NCI-H226 (cell line): ENCODE measurements around the gene NRXN3.

Experiments
- DNase-seq: peaks from one replicate; pipeline ENCODE4 v3.0.0-alpha.2; 2015

The NRXN3 gene

DNA sequence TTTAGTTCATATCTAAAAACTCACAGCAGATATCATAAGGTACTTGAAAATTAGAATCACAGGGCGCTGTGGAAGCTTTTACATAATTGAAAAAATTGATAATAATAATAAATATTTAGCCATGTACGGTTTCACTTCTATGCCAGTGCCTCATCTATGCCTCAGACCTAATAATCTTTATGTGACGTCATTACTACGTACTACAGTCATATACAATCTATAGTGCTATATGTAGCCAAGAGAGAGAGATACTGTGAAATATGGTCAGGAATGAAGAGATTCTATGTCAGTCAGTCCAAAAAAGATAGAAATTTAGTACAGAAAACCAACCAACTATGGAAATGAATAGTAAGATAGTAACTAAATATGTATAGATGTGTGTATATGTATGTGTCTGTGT, 1010.5 kb downstream of the NRXN3 start:
- no peak for DNase-seq

DNA sequence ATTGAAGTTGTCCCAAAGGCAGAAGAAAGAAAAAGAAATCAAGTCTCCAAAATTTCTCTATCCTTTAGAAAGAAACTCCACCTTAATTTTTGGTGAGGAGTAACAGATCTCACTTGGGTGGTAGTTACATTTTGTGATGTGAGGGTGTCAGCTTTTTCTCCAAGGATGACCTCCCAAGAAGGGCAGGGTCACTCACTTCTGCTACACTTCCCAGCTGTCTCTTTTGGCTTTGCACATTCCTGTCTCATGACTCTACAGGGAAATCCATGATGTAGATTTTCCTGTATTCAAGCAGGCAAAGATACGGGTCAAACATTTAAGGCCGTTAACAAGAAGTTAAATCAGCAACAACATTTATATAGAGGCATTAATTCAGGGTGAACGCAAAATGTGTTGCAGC, 1016.4 kb downstream of the NRXN3 start:
- no peak for DNase-seq

GRCh38 chr14:79193689-79194477, 1023.7 kb downstream of the NRXN3 start:
- no peak for DNase-seq

- DNase-seq: no peak
These were observed 1026.0 kb downstream of the NRXN3 start for GRCh38 chr14:79196216-79196615.

GRCh38 chr14:79197516-79197915, 1027.3 kb downstream of the NRXN3 start:
- DNase-seq: no peak

DNA sequence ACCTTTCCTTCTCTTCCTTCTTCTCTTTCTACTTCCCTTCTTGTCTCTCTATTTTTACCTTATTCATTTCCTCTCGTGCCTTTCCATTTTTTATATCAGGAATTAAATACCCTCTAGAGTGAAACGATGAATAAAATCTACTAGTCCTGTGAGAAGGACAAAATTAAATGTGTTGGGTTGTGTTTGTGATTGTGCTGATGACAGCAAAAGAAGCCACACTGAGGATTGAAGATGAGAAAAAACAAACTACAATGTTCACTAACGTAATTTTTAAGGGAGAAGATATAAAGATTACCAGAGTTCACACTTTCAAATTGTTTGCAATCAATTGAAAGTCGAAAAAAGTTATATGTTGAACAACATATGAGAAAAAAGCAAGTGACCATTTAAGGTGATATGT, 1029.0 kb downstream of the NRXN3 start:
- DNase-seq: no peak

DNA sequence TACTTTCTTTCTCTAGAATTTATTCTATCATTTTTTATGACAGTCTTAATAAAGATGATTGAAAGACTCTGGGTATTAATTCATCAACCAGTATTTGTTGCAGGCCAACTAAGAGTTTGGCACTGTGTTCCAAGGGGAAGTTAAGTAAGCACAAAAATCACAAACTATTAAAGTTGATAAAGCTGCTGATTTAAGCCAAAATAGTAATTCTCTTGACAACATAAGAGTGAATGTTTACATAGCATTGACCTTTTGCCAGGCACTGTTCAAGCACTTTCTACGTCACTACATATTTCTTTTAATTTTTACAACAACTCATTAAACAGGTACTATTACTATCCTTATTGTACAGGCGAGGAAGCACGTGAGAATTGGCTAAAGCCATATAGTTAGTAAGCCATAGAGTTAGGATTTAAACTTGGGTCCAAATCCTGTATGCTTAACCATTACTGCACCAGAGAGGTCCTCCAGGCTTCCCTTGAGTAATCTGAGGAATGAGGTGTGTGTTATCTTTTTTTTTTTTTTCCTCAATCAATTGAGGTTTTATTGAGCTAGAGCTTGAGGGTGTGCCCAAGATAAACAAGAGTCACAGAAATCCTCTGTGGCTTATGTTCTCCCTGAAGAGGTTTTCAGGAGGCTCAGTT, 1031.5 kb downstream of the NRXN3 start:
- DNase-seq: no peak

DNA sequence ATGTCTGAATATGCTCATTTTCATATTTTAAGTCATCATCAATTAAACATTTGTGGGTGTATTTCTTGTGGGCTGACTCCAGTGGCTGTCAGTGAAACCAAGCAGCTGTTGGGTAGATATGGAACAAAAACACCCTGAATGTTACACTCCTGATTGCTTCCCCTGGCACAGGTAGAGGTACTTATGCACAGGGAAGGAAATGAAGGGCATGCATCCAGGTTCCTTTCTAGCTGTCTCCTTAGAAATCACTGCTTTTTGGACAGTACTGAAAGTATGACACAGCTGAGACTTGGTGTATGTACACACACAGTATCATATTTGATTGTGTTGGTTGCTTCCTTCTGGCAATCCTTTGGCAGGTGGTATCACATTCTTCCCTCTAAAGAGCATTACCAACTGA, 1034.4 kb downstream of the NRXN3 start:
- no peak for DNase-seq

DNA sequence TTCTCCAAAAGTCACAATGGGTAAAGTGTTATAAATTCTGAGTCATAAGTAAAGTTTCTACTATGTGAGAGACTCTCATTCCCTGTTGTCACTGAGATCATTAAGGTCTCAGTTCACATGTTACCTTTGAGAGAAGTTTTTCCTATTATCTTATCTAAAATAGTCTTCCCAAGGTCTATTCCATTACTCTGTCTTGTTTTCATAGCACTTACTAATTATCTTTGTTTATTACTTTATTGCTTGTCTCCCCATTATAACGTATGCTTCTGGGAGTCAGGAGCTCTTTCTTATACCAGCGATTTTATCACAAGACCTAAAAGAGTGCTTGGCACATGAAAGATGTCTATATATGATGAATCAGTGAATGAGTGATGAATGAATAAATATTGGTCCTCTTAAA, 1039.2 kb downstream of the NRXN3 start:
- no peak for DNase-seq

GRCh38 chr14:79225815-79226214, 1055.6 kb downstream of the NRXN3 start:
- no peak for DNase-seq

- DNase-seq: no peak
These were observed 1059.3 kb downstream of the NRXN3 start for GRCh38 chr14:79229383-79229909.

DNA sequence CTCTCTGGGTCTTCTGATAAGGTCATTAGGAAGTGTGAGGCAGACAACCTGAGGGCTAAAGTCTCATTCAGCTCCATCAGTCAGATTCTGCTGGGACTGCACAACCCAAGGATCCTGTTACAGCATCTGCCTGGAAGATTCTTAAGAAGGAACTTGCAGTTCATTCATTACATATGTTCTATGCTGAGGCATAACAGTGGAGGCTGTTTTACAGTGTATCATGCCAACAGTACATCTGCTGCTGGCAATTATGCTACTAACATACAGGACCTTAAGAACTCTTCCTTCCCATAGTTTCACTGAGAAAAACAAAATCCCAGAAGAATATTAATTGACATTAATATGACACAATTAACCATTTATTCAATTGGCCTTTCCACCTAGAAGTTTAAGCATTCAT, 1072.5 kb downstream of the NRXN3 start:
- no peak for DNase-seq

- DNase-seq: no peak
These were observed 1076.0 kb downstream of the NRXN3 start for GRCh38 chr14:79246173-79246572.

DNA sequence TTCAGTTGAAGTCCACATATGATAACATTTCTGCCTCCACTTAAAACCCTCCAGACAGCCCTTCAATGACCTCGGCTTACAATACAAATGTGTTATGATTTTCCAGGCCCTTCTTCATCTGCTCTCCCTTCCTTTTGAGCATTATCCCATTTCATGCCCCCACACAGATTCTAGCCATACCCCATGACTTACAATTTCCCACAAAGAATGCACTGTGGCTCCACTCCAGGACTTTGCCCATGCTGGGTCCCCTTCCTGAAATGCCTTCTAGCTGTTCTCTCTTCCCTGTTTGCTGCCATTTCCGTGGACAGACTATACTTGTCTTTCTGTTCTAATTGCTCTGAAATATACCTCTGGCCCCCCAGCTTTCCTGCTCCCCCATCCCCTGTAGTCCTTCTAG, 1078.0 kb downstream of the NRXN3 start:
- DNase-seq: no peak

DNA sequence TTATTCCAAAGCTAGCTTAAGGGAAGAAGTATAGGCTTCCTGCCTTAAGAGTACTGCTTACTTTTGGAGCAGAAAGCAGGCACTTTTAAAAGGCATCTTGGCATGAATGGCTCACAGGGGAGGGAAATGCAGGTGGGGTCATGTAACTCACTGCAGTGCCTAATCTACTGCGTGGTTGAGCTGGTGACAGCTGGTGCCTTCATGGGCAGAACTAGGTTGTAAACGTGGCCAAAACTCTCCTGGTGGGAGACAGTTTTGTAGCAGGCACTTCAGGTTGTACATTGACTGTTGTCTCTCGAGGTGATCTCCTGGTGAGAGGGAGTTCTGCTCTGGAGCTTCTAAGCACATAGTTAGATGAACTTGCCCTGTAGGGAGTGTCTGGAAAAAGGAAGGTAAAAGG, 1078.6 kb downstream of the NRXN3 start:
- DNase-seq: no peak

GRCh38 chr14:79251278-79251677, 1081.1 kb downstream of the NRXN3 start:
- no peak for DNase-seq

- no peak for DNase-seq
These were observed 1083.4 kb downstream of the NRXN3 start for GRCh38 chr14:79253576-79253975.

DNA sequence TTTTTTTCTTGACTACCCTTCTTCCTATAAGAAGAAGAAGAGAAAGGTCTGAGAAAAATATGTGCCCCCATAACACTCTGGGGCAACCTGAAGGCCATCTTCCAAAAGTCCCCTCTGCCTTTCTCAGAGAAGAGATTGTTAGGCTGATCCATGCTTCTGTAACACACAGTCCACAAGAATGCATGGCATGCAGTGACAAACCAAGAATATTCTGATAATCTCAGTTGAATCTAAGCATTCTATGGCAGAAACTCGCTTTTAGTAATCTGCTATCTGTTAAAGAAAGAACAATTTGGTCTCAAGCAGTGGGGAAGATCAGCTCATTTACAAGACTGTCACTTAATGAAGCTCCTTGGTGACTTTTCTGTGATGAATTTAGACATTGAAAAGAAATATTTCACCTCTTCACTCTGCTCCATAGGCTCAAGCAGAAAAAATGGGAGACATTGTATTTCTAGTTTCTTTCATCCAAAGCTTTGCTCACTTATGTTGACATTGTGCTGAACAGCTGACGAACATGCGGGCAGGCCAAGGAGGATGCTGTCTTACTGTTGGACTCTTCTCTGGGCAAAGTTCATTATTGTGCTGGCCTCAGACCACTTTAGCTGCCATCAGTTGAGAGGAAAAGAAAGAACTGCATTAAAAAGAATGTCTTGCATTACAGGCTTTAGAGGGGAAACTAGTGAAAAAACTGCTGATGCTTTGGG, 1084.0 kb downstream of the NRXN3 start:
- DNase-seq: peak; percentile 19

DNA sequence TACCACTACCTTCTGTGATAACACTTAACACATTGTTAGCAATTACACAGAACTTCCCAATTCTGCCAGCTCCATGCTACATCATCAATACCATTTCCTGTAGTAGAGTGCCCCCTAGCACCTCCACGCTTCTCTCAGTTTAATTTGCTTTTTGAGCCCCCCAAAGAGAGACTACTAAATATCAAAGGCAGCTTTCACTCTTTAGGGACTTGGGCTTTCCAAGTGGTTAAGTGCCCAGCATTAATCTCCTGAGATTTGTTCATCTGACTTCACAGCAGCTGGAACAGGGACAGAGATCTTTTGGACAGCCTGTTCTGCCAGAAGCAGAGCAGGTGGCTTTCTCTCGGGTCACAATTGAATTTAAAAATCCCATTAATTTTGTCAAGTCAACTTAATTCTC, 1086.2 kb downstream of the NRXN3 start:
- DNase-seq: no peak

DNA sequence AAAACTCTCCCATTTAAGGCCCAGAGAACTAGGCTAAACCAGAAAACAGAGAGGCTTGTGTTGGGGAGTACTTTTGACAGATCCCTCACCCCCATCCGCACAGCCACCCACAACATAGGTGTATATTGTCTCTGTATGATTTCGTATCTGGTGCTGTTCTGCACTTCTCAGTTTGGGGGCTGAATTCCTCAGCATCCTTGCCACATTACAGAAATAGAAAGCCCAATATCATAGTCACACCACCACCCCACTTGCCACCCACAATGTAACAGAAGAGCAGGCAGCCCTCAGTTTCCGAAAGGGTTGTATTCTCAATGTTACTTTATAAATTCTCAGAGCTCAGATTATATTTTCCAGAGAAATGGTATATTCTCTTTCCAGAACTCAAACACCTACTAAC, 1090.2 kb downstream of the NRXN3 start:
- no peak for DNase-seq

- peak; percentile 43 for DNase-seq
These were observed 1095.3 kb downstream of the NRXN3 start for GRCh38 chr14:79265366-79265946.

DNA sequence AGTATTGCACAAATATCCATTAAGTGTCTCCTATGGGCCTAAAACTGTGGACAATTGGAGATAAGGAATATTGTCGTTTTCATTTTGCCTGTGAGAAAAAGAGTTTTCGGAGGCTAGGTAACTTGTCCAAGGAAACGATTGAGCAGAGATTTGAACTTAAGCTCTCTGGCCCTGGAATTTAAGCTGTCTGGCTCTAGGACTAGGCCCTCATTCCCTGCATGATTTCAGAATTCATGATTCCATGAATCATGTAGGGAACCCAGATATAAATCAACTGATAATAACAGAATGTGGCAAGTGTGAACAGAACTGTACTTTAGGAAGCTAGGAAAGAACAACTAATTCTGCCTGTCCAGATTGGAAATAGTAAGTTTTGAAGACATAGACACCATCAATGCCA, 1100.2 kb downstream of the NRXN3 start:
- DNase-seq: no peak

GRCh38 chr14:79271122-79271521, 1100.9 kb downstream of the NRXN3 start:
- DNase-seq: no peak
